Gastrocnemius medialis (tissue), 4 donors: ENCODE results near the gene TMEM121.

Experiments
- CTCF ChIP-seq, 5 experiments: fragments of 450-650 bp in 3 of 5; fragments of 200-600 bp in 2 of 5; sonication (generic) in 2 of 5; IDR thresholded peaks in 4 of 5; conservative IDR thresholded peaks in 1 of 5; 1 replicate in 4 of 5; 2 replicates in 1 of 5; pipeline ENCODE4 v1.5.1; 2016 to 2019; ENCODE audit warnings: antibody characterized with exemption in 5 of 5, mild to moderate bottlenecking in 3 of 5, moderate library complexity in 3 of 5
- POLR2A ChIP-seq, 2 donors: fragments of 450-650 bp; IDR thresholded peaks; one replicate each; pipeline ENCODE4 v1.6.1; 2017; ENCODE audit warnings: antibody characterized with exemption in 2 of 2, mild to moderate bottlenecking in 2 of 2, moderate library complexity in 2 of 2

DNA sequence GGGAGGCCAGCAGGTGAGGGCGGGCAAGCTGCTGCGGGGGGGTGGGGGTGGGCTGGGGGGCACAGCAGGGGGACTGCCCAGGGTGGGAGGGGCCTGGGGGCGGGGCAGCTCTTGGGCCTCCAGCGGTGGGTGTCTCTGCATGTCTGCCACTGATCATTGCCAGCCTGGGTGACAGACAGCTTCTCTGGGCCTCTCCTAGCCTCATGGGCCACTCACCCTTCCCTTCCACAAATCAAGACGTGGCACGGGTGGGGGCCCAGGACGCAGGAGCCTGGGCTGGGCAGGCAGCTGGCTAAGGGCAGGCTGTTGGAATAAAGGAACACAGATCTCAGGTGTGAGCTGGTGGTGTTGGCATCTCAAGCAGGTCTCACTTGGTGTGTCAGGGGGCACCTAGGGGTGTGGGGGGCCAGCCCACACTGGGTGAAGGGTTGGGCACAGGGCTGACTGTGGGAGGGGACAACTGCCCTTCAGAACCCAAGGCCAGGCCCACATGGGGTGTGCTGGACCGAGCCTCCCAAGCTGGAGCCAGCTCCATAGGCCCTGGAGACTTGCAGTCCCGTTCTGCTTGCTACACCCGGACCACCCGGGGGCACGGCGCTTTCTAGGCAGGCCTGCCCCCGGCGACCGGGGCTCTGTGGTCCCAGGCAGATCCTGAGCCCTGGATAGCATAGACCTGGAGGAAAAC, 32.3 kb upstream of the TMEM121 start:
- TF ChIP-seq CTCF (IDR thresholded peaks at IDR 0.05 in 4 of 5, conservative IDR thresholded peaks at IDR 0.05 in 1 of 5) (no peak), POLR2A (IDR thresholded peaks at IDR 0.05) (no peak)
